ENCODE measurements around the gene ZNF860.

DNA sequence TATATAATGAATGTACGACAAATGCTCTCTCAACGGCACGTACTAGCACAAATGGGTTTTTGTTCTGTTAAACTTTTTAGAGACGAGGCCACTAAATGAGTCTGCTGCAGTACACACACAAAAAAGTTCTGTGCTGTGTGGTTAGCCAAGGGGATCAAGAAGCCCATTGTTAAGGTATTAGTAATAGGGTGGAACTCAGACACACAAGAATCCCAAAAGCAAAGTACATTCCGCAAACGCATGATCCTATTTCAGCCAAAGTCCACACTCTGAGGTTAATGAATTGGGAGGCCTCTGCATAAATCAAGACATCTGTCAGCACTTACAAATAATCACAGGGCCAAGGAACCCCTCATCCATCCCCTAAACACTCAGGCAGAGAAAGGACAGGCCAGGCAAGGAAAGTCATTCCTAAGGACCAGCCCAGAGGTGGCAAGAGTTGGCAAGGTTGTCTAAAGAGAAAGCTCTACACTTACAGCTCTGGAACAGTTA is 12.6 kb upstream of the ZNF860 start:
- no peak for TF ChIP-seq POLR2AphosphoS5 (IDR thresholded peaks at IDR 0.05)
- no peak for TF ChIP-seq POLR2A (IDR thresholded peaks at IDR 0.05)
- no peak for TF ChIP-seq CTCF (IDR thresholded peaks at IDR 0.05)

Measured in prostate gland (tissue), 2 donors.